HUES48 (cell line): ENCODE measurements around the gene RCN1.
"Not testable (repeated sequence)": the region's sequence is repeated elsewhere in the genome, so short reads cannot be mapped to it uniquely, and the experiment has no call there.

ENCODE experiments used
- H3K27ac ChIP-seq: one replicate; pipeline ENCODE4 v1.7.0; 2013; ENCODE audit warnings: low read depth, low read length, inconsistent platforms
- H3K27me3 ChIP-seq: 2 replicates; pipeline ENCODE4 v1.6.1; 2013; ENCODE audit warnings: mild to moderate bottlenecking, low read length; ENCODE audit not compliant: control insufficient read depth, insufficient read depth
- H3K36me3 ChIP-seq: 2 replicates; pipeline ENCODE4 v1.6.1; 2013; ENCODE audit warnings: low read length; ENCODE audit not compliant: control insufficient read depth, insufficient read depth
- H3K4me1 ChIP-seq: 2 replicates; pipeline ENCODE4 v1.6.1; 2013; ENCODE audit warnings: mild to moderate bottlenecking, low read length; ENCODE audit not compliant: control insufficient read depth, insufficient read depth
- H3K4me3 ChIP-seq: 2 replicates; pipeline ENCODE4 v1.5.1; 2013; ENCODE audit warnings: mild to moderate bottlenecking, low read depth, low read length
- H3K9ac ChIP-seq: 2 replicates; pipeline ENCODE4 v1.6.1; 2013; ENCODE audit warnings: mild to moderate bottlenecking, low read depth, low read length, moderate library complexity
- H3K9me3 ChIP-seq: 2 replicates; pipeline ENCODE4 v1.6.1; 2013; ENCODE audit warnings: low read length; ENCODE audit not compliant: control insufficient read depth, insufficient read depth

RCN1 gene

DNA sequence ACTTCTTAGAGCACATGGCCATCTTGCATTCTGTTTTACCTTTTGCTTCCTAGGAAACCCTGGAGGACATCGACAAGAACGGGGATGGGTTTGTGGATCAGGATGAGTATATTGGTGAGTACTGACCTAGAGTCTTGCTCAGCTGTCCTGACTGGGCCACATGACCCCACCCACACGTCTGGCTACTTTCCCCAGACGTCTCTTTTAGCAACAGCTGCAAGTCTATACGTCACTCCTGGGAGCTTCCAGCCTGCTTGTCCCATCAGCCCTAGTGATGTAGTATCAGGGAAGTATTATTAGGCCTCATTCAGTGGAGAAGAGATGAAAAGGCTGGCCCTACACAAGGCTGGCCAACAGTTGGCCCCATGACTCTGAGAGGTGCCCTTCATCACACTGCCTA, 9.6 kb downstream of the RCN1 start:
- Histone ChIP-seq H3K27me3 (no peaks in the 10 kb centered on the region), H3K9me3 (no peaks in the 10 kb centered on the region), H3K9ac (no peak overlapping the region), H3K36me3 (peaks cover 87% of the 10 kb centered on the region), H3K27ac (no peak overlapping the region), H3K4me3 (no peak overlapping the region), H3K4me1 (no peaks in the 10 kb centered on the region)

DNA sequence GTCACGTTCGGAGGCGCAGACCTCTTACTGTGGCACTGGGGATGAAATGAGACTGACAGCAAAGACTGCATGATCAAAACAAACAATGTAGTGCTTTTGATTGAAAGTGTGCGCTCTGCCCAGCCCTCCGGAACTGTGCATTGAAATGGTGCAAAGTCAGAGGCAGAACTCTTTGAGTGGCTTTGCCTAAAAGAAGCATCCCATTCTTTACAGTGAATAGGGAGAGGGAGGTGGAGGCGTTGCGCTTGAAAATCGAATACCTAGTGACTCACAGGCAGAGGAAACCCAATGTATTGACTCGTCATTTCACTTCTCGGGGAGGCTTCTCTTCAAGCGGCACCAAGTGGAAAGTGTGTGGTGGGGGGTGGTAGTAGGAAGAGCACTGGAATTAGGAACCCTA, 10.9 kb downstream of the RCN1 start:
- H3K4me3 ChIP-seq = no peak overlapping the region
- no peak overlapping the region for H3K27ac ChIP-seq
- H3K9ac ChIP-seq = no peak overlapping the region
- H3K36me3 ChIP-seq = peaks cover 92% of the 10 kb centered on the region
- no peaks in the 10 kb centered on the region for H3K27me3 ChIP-seq
- no peaks in the 10 kb centered on the region for H3K9me3 ChIP-seq
- no peaks in the 10 kb centered on the region for H3K4me1 ChIP-seq

DNA sequence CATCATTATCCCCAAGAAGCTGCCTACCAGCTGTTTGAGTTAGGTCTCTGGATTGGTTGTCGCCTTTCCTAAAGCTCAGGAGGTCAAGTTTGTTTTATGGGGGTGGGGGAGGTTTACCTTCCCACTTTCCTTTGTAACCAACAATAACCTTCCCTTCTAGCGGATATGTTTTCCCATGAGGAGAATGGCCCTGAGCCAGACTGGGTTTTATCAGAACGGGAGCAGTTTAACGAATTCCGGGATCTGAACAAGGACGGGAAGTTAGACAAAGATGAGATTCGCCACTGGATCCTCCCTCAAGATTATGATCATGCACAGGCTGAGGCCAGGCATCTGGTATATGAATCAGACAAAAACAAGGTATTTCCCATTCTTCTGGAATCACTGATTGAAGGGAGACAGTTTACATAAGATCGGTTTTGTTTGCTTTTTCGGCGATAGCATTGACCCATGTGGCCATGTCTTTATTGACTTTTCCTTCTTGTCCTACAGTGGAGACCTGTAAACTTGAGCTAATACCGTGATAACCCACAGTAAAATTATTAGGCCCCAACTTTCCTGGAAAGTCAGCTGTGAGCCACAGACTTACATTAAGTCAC, 12.3 kb downstream of the RCN1 start:
- H3K9ac ChIP-seq, H3K27me3 ChIP-seq, H3K27ac ChIP-seq, H3K4me1 ChIP-seq, H3K9me3 ChIP-seq, H3K4me3 ChIP-seq: not testable (repeated sequence)
- peaks cover 78% of the 10 kb centered on the region for H3K36me3 ChIP-seq

- no peaks in the 10 kb centered on the region for H3K9me3 ChIP-seq
- H3K4me3 ChIP-seq = no peak overlapping the region
- peaks cover 71% of the 10 kb centered on the region for H3K36me3 ChIP-seq
- no peaks in the 10 kb centered on the region for H3K4me1 ChIP-seq
- no peaks in the 10 kb centered on the region for H3K27me3 ChIP-seq
- H3K9ac ChIP-seq = no peak overlapping the region
- H3K27ac ChIP-seq = no peak overlapping the region
Observed at GRCh38 chr11:32103941-32104340, 13.1 kb downstream of the RCN1 start.

DNA sequence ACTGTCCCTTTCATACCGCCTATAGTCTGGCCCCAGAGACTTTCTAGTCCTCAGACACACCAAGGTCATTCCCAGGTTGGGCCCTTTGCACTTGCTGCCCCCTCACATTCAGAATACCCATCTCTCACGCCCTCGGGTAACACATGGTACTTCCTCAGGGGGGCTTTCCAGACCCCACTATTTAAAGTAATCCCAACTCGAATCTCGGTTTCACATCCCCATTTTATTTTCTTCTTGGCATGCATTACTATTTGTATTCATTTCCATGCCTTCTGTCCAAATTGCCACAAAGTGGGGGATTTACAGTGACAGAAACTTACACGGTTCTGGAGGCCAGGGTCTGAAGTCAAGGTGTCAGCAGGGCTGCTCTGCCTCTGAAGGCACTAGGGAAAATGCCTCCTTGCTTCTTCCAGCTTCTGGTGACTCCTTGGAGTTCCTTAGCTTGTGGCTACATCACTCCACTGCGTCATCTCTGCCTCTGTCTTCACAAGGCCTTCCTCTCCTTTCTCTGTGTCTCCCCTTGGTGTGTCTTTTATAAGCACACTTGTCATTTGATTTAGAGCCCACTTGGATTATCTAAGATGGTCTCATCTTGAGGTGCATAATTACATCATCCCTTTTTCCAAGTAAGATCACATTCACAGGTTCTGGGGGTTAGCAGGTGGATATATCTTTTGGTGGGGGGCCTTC, 15.1 kb downstream of the RCN1 start:
- Histone ChIP-seq H3K27me3 (no peaks in the 10 kb centered on the region), H3K27ac (no peak overlapping the region), H3K9ac (no peak overlapping the region), H3K9me3 (no peaks in the 10 kb centered on the region), H3K36me3 (peaks cover 52% of the 10 kb centered on the region), H3K4me3 (no peak overlapping the region), H3K4me1 (0 out of 2 replicates have a peak, but pooled peaks cover 2% of the 10 kb centered on the region)

GRCh38 chr11:32107647-32108046, 16.8 kb downstream of the RCN1 start:
- no peak overlapping the region for H3K27ac ChIP-seq
- H3K4me1 ChIP-seq = 0 out of 2 replicates have a peak, but pooled peaks cover 2% of the 10 kb centered on the region
- no peak overlapping the region for H3K4me3 ChIP-seq
- no peak overlapping the region for H3K9ac ChIP-seq
- no peaks in the 10 kb centered on the region for H3K27me3 ChIP-seq
- no peaks in the 10 kb centered on the region for H3K9me3 ChIP-seq
- peaks cover 35% of the 10 kb centered on the region for H3K36me3 ChIP-seq

DNA sequence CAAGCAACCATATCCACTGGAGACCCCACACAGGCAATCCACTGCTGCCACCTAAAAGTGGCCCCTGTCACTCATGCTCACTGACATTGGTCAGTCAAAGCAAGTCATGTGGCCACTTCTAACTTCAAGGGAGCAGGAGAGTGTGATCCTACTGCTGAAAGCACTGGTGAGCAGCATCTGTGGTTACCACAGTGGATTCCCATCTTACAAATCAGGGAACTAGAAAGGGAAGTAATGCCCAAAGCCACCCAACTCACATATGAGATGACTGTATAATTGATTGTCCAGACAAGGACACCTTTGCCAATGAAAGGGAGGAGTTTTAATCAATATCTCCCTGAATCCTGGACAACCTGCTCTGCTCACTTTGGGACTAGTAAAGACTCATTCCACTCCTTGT, 17.7 kb downstream of the RCN1 start:
- Histone ChIP-seq H3K4me3 (no peak overlapping the region), H3K9me3 (no peaks in the 10 kb centered on the region), H3K9ac (no peak overlapping the region), H3K27ac (no peak overlapping the region), H3K4me1 (0 out of 2 replicates have a peak, but pooled peaks cover 2% of the 10 kb centered on the region), H3K36me3 (peaks cover 26% of the 10 kb centered on the region), H3K27me3 (no peaks in the 10 kb centered on the region)

GRCh38 chr11:32109138-32109537, 18.3 kb downstream of the RCN1 start:
- H3K27me3 ChIP-seq = no peaks in the 10 kb centered on the region
- peaks cover 20% of the 10 kb centered on the region for H3K36me3 ChIP-seq
- H3K4me1 ChIP-seq = 0 out of 2 replicates have a peak, but pooled peaks cover 2% of the 10 kb centered on the region
- no peak overlapping the region for H3K27ac ChIP-seq
- H3K9ac ChIP-seq = no peak overlapping the region
- no peak overlapping the region for H3K4me3 ChIP-seq
- no peaks in the 10 kb centered on the region for H3K9me3 ChIP-seq

- Histone ChIP-seq H3K9me3 (no peaks in the 10 kb centered on the region), H3K4me1 (0 out of 2 replicates have a peak, but pooled peaks cover 2% of the 10 kb centered on the region), H3K36me3 (peaks cover 17% of the 10 kb centered on the region), H3K4me3 (no peak overlapping the region), H3K9ac (no peak overlapping the region), H3K27ac (no peak overlapping the region), H3K27me3 (no peaks in the 10 kb centered on the region)
Observed at GRCh38 chr11:32109592-32109991, 18.7 kb downstream of the RCN1 start.

DNA sequence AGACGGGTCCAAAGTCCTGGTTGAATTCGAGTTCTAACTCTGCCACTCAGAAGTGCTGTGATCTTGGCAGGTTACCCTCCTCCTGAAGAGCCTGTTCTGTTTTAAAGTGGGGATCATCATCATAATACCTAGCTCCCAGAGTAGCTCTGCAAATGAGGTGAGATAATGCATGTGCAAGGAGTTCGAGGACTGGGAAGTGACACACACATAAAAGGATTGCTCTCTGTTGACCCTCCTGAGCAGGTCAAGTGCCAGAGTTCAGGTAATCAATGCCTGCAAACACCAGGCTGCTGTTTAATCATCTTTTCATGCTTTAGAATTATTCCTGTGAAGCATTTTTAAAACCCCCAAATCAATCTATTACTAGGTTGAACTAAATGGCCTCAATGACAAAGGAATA, 19.9 kb downstream of the RCN1 start:
- Histone ChIP-seq H3K9me3 (no peaks in the 10 kb centered on the region), H3K4me3 (no peak overlapping the region), H3K4me1 (0 out of 2 replicates have a peak, but pooled peaks cover 2% of the 10 kb centered on the region), H3K27ac (no peak overlapping the region), H3K27me3 (no peaks in the 10 kb centered on the region), H3K36me3 (peaks cover 7% of the 10 kb centered on the region; the same call in 1 of the 2 replicates), H3K9ac (no peak overlapping the region)

- H3K4me1 ChIP-seq = 0 out of 2 replicates have a peak, but pooled peaks cover 2% of the 10 kb centered on the region
- H3K36me3 ChIP-seq = no peaks in the 10 kb centered on the region
- no peak overlapping the region for H3K4me3 ChIP-seq
- no peaks in the 10 kb centered on the region for H3K9me3 ChIP-seq
- H3K27ac ChIP-seq = no peak overlapping the region
- H3K27me3 ChIP-seq = no peaks in the 10 kb centered on the region
- H3K9ac ChIP-seq = no peak overlapping the region
Observed at GRCh38 chr11:32113200-32113919, 22.5 kb downstream of the RCN1 start.
